ENCODE measurements around the gene LILRB1. TPM values are rescaled to one million over a fixed set of nuclear protein-coding genes. Genes with fewer than 3 reads are reported as not detected.
"Not testable (repeated sequence)": the region's sequence is repeated elsewhere in the genome, so short reads cannot be mapped to it uniquely, and the experiment has no call there.

Gene LILRB1
- total and polyA plus RNA-seq, 4 donors, result 0.66 to 3.2 (median 1.6) TPM

DNA sequence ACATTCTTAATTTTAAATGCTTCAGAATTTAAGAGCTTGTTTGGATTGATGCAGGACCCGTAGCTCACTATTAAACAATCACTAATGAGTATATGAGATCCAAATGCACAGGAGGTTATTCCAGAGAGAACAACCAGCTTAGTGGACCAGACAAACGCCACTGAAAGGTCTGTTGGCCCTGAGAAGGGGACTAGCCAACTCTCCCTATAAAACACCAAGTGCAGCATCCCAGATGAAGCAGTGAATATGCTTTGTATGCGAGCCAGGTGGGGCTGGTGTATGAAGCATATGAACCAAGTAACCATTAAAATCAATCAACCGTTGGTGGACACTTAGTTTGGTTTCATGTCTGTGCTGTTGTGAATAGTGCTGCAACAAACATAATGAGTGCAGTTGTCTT lies 9.8 kb upstream of the LILRB1 start:
- no peak for DNase-seq (ENCODE audit: low read depth in 4 of 6, low spot score in 6 of 6)
- WGBS (ENCODE audit: insufficient coverage), result 60% methylated on average over 1 of the region's 4 CpGs

DNA sequence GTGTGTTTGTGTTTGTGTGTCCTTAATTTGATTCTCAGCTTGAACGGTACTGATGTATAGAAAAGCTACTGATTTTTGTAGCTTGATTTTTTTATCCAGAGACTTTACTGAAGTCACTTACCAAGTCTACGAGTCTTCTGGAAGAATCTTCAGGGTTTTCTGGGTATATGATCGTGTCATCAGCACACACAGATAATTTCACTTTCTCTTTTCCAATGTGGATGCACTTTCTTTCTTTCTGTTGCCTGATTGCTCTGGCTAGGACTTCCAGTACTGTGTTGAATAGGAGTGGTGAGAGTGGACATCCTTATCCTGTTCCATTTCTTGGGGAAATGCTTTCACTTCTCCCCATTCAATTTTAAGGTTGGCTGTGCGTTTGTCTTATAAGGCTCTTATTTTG lies 7.9 kb upstream of the LILRB1 start:
- DNase-seq (ENCODE audit: low read depth in 4 of 6, low spot score in 6 of 6), result no peak
- H3K36me3 ChIP-seq (ENCODE audit: control insufficient read depth, insufficient read depth, low read length), result no peaks in the 10 kb centered on the region
- no peak overlapping the region for H3K27ac ChIP-seq (ENCODE audit: low read depth, low read length)
- no peak overlapping the region for H3K4me3 ChIP-seq (ENCODE audit: low read depth, low read length)
- H3K9me3 ChIP-seq (ENCODE audit: control insufficient read depth, insufficient read depth, low read length), result no peaks in the 10 kb centered on the region
- H3K4me1 ChIP-seq (ENCODE audit: control insufficient read depth, insufficient read depth, low read length), result no peaks in the 10 kb centered on the region
- WGBS (ENCODE audit: insufficient coverage), result no CpG with 5 or more reads among the region's 4 CpGs
- H3K27me3 ChIP-seq (ENCODE audit: control insufficient read depth, insufficient read depth, low read length), result no peaks in the 10 kb centered on the region

More for the DNA sequence above, 9.8 kb upstream of the LILRB1 start:
- no peaks in the 10 kb centered on the region for H3K27me3 ChIP-seq (ENCODE audit: control insufficient read depth, insufficient read depth, low read length)
- no peak overlapping the region for H3K27ac ChIP-seq (ENCODE audit: low read depth, low read length)
- H3K36me3 ChIP-seq (ENCODE audit: control insufficient read depth, insufficient read depth, low read length), result no peaks in the 10 kb centered on the region
- H3K4me3 ChIP-seq (ENCODE audit: low read depth, low read length), result no peak overlapping the region
- peaks cover 1% of the 10 kb centered on the region for H3K9me3 ChIP-seq (ENCODE audit: control insufficient read depth, insufficient read depth, low read length)
- H3K4me1 ChIP-seq (ENCODE audit: control insufficient read depth, insufficient read depth, low read length), result no peaks in the 10 kb centered on the region

DNA sequence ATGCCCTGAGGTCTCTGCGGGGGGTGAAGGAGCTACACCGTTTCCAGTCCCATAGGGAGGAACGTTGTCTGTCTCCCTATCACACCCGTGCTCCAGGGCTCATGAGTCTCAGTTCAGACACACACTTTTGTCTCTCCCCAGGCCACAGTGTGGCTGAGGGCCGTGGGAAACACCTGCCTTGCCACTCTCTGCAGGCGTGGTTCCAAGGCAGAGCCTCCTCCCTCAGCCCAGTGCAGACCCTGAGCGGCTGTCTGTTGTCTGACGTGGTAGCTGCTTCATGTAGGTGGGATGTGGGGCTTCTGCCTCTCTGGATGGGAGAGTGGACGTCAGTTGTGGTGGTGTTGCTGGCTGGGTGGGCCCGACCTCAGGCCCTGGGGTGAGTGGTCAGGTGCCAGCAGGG lies 6.0 kb upstream of the LILRB1 start:
- not testable (repeated sequence) for DNase-seq (ENCODE audit: low read depth in 4 of 6, low spot score in 6 of 6); H3K27me3 ChIP-seq (ENCODE audit: control insufficient read depth, insufficient read depth, low read length); H3K27ac ChIP-seq (ENCODE audit: low read depth, low read length); H3K4me1 ChIP-seq (ENCODE audit: control insufficient read depth, insufficient read depth, low read length); H3K36me3 ChIP-seq (ENCODE audit: control insufficient read depth, insufficient read depth, low read length); H3K4me3 ChIP-seq (ENCODE audit: low read depth, low read length); H3K9me3 ChIP-seq (ENCODE audit: control insufficient read depth, insufficient read depth, low read length)
- WGBS (ENCODE audit: insufficient coverage), result 80% methylated on average over 1 of the region's 10 CpGs

DNA sequence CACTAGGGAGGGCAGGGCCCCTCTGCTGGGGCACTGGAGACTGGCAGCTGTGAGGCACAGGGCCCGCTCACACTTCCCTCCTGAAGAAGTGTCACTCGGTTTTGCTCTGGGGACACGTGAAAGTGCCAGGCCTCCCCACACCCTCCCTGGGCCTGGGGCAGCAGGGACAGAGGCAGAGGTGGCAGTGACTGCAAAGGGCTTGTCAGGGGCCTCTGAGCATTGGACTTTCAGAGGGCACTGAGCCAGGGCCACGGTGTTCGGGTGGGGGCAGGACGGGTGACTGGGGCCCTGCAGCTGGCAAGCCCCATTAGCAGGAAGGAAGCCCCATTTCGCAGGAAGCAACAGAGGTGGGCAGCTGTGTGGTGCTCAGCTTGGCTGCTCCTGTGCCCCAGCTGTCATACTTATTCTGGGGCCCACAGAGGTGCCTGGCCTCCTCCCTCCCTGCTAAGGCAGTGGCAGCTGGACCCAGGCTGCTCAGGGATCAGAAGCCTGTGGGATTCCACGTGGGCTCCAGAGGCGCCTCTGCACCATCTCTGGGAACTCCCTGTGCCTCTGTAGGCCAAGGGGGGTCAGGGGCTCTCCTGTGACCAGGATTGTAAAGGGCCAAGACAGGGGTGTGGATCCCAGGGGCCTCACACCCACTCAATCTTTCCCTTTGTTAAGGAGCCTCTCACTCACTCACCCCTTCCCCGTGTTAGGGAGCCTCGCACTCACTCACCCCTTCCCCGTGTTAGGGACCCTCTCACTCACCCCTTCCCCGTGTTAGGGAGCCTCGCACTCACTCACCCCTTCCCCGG lies 5.2 kb upstream of the LILRB1 start:
- not testable (repeated sequence) for H3K27me3 ChIP-seq (ENCODE audit: control insufficient read depth, insufficient read depth, low read length); H3K36me3 ChIP-seq (ENCODE audit: control insufficient read depth, insufficient read depth, low read length); H3K4me1 ChIP-seq (ENCODE audit: control insufficient read depth, insufficient read depth, low read length); DNase-seq (ENCODE audit: low read depth in 4 of 6, low spot score in 6 of 6); H3K4me3 ChIP-seq (ENCODE audit: low read depth, low read length); H3K27ac ChIP-seq (ENCODE audit: low read depth, low read length); H3K9me3 ChIP-seq (ENCODE audit: control insufficient read depth, insufficient read depth, low read length)
- 75% methylated on average over 8 of the region's 15 CpGs for WGBS (ENCODE audit: insufficient coverage)

DNA sequence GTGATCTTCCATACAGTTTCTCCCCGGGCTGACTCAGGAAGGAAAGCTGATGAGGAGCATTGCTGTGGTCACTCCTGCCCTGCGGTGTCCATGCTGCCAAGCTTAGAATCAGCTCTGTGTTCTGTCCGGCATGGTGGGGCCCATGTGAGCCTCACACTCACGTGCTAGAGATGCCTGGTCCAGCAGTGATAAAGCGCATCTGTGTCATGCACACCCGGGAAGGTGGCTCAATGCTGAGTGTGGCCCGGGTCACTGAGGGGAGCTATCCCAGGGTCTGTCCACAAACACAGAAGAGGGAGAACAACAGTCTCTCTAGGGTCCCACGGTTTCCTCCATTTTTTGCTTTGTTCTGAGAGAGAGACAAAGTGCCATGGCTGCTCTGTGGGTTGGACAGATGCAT lies 3.5 kb upstream of the LILRB1 start:
- Histone ChIP-seq H3K4me1 (ENCODE audit: control insufficient read depth, insufficient read depth, low read length) (no peaks in the 10 kb centered on the region), H3K27me3 (ENCODE audit: control insufficient read depth, insufficient read depth, low read length) (no peaks in the 10 kb centered on the region), H3K9me3 (ENCODE audit: control insufficient read depth, insufficient read depth, low read length) (no peaks in the 10 kb centered on the region), H3K36me3 (ENCODE audit: control insufficient read depth, insufficient read depth, low read length) (no peaks in the 10 kb centered on the region), H3K27ac (ENCODE audit: low read depth, low read length) (no peak overlapping the region), H3K4me3 (ENCODE audit: low read depth, low read length) (no peak overlapping the region)
- 80% methylated on average over 8 of the region's 8 CpGs for WGBS (ENCODE audit: insufficient coverage)
- DNase-seq (ENCODE audit: low read depth in 4 of 6, low spot score in 6 of 6), result no peak

DNA sequence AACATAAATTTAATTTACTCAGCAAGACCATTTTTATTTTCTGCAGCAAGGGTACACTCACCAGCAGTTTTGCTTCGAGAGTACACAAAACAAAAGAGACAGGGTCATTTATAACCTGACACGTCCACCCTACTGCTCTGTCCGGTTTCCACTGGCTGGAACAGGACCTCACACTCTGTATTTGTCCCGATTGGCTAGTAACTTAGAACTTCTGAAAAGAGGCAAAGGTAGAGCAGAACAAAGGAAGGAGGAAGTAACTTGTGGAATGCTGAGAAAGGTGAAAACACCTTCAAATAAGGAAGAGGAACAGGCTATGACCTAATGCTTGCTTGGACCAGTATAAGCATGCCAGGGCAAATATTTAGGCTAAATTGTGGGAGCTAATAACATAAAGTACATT lies 2.4 kb upstream of the LILRB1 start:
- 33% methylated on average over 1 of the region's 4 CpGs for WGBS (ENCODE audit: insufficient coverage)
- not testable (repeated sequence) for H3K36me3 ChIP-seq (ENCODE audit: control insufficient read depth, insufficient read depth, low read length); H3K27me3 ChIP-seq (ENCODE audit: control insufficient read depth, insufficient read depth, low read length)

DNA sequence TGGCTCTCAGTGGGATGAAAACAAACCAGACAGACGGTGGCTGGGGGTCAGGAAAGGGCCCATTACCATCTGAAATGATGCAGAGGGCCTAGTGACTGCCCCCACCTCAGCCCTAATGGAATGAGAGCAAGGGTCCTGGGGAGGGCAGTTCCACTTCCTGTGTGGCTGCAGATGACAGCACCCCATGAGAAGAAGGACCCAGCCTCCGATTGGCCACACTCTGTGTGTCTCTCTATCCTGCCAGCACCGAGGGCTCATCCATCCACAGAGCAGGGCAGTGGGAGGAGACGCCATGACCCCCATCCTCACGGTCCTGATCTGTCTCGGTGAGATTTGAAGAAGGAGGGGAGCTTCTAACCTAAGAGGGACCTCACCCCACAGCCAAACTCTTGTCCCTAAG lies 498 bp downstream of the LILRB1 start:
- Histone ChIP-seq H3K4me3 (ENCODE audit: low read depth, low read length) (no peak overlapping the region), H3K9me3 (ENCODE audit: control insufficient read depth, insufficient read depth, low read length) (no peaks in the 10 kb centered on the region), H3K36me3 (ENCODE audit: control insufficient read depth, insufficient read depth, low read length) (no peaks in the 10 kb centered on the region), H3K27me3 (ENCODE audit: control insufficient read depth, insufficient read depth, low read length) (no peaks in the 10 kb centered on the region), H3K27ac (ENCODE audit: low read depth, low read length) (no peak overlapping the region), H3K4me1 (ENCODE audit: control insufficient read depth, insufficient read depth, low read length) (no peaks in the 10 kb centered on the region)
- no peak for DNase-seq (ENCODE audit: low read depth in 4 of 6, low spot score in 6 of 6)
- WGBS (ENCODE audit: insufficient coverage), result 25% methylated on average over 2 of the region's 6 CpGs

More for the DNA sequence above, 2.4 kb upstream of the LILRB1 start:
- H3K4me1 ChIP-seq (ENCODE audit: control insufficient read depth, insufficient read depth, low read length); H3K9me3 ChIP-seq (ENCODE audit: control insufficient read depth, insufficient read depth, low read length); H3K27ac ChIP-seq (ENCODE audit: low read depth, low read length); DNase-seq (ENCODE audit: low read depth in 4 of 6, low spot score in 6 of 6); H3K4me3 ChIP-seq (ENCODE audit: low read depth, low read length): not testable (repeated sequence)

DNA sequence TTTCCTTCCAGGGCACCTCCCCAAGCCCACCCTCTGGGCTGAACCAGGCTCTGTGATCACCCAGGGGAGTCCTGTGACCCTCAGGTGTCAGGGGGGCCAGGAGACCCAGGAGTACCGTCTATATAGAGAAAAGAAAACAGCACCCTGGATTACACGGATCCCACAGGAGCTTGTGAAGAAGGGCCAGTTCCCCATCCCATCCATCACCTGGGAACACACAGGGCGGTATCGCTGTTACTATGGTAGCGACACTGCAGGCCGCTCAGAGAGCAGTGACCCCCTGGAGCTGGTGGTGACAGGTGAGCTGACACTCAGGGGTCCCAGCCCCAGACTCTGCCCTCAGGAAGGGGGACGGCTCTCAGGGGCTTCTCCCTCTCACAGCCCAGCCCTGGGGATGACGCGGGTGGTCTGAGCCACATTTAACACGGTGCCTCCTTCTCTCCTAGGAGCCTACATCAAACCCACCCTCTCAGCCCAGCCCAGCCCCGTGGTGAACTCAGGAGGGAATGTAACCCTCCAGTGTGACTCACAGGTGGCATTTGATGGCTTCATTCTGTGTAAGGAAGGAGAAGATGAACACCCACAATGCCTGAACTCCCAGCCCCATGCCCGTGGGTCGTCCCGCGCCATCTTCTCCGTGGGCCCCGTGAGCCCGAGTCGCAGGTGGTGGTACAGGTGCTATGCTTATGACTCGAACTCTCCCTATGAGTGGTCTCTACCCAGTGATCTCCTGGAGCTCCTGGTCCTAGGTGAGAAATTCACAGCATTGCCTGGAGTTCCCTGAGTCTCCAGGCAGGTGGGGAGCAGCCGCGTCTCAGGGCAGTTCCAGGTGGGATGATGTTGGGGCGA lies 1.4 kb downstream of the LILRB1 start:
- H3K27me3 ChIP-seq (ENCODE audit: control insufficient read depth, insufficient read depth, low read length); H3K4me1 ChIP-seq (ENCODE audit: control insufficient read depth, insufficient read depth, low read length); DNase-seq (ENCODE audit: low read depth in 4 of 6, low spot score in 6 of 6); H3K4me3 ChIP-seq (ENCODE audit: low read depth, low read length); H3K36me3 ChIP-seq (ENCODE audit: control insufficient read depth, insufficient read depth, low read length); H3K9me3 ChIP-seq (ENCODE audit: control insufficient read depth, insufficient read depth, low read length); H3K27ac ChIP-seq (ENCODE audit: low read depth, low read length): not testable (repeated sequence)
- 80% methylated on average over 21 of the region's 23 CpGs for WGBS (ENCODE audit: insufficient coverage)

DNA sequence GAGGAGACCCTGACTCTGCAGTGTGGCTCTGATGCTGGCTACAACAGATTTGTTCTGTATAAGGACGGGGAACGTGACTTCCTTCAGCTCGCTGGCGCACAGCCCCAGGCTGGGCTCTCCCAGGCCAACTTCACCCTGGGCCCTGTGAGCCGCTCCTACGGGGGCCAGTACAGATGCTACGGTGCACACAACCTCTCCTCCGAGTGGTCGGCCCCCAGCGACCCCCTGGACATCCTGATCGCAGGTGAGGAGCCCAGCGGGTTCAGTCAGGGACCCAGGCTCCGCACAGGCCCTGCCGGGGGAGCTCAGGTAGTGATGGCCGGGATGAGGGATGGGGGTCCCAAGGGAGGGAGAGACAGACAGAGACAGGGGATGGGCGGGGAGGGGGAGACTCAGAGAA lies 2.2 kb downstream of the LILRB1 start:
- not testable (repeated sequence) for H3K36me3 ChIP-seq (ENCODE audit: control insufficient read depth, insufficient read depth, low read length); DNase-seq (ENCODE audit: low read depth in 4 of 6, low spot score in 6 of 6); H3K27me3 ChIP-seq (ENCODE audit: control insufficient read depth, insufficient read depth, low read length); H3K4me1 ChIP-seq (ENCODE audit: control insufficient read depth, insufficient read depth, low read length); H3K27ac ChIP-seq (ENCODE audit: low read depth, low read length); H3K4me3 ChIP-seq (ENCODE audit: low read depth, low read length); H3K9me3 ChIP-seq (ENCODE audit: control insufficient read depth, insufficient read depth, low read length)
- 89% methylated on average over 16 of the region's 16 CpGs for WGBS (ENCODE audit: insufficient coverage)

DNA sequence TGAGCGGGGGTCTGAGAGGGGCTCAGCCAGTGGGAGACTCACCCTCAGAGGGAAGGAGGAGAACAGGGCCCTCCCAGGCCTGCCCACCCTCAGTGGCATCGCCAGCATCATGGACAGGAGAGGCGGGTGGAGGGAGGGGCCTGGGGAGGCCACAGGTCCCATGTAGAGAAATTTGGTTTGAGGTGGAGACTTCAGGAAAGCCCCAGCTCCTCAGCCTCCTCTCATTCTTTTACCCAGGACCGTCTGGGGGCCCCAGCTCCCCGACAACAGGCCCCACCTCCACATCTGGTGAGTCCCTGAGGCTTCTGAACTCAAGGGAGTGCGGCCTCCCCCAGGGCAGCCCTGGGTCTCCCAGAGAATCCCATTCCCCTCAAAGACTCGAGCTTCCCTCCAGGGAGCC lies 3.1 kb downstream of the LILRB1 start:
- H3K27me3 ChIP-seq (ENCODE audit: control insufficient read depth, insufficient read depth, low read length), result no peaks in the 10 kb centered on the region
- no peaks in the 10 kb centered on the region for H3K4me1 ChIP-seq (ENCODE audit: control insufficient read depth, insufficient read depth, low read length)
- no peaks in the 10 kb centered on the region for H3K36me3 ChIP-seq (ENCODE audit: control insufficient read depth, insufficient read depth, low read length)
- DNase-seq (ENCODE audit: low read depth in 4 of 6, low spot score in 6 of 6), result no peak
- WGBS (ENCODE audit: insufficient coverage), result 65% methylated on average over 3 of the region's 7 CpGs
- H3K27ac ChIP-seq (ENCODE audit: low read depth, low read length), result no peak overlapping the region
- no peak overlapping the region for H3K4me3 ChIP-seq (ENCODE audit: low read depth, low read length)
- H3K9me3 ChIP-seq (ENCODE audit: control insufficient read depth, insufficient read depth, low read length), result no peaks in the 10 kb centered on the region

Data from spinal cord (tissue), 10 donors.